HG03432 (cell line): Measurements from ENCODE around the gene KCNJ14.

Source experiments
- ATAC-seq: cut with Tn5 transposase; IDR thresholded peaks from one replicate; pipeline ENCODE4 v1.9.1; 2021; ENCODE audit warnings: mild to moderate bottlenecking, moderate library complexity; ENCODE audit not compliant: unreplicated experiment

KCNJ14 gene

DNA sequence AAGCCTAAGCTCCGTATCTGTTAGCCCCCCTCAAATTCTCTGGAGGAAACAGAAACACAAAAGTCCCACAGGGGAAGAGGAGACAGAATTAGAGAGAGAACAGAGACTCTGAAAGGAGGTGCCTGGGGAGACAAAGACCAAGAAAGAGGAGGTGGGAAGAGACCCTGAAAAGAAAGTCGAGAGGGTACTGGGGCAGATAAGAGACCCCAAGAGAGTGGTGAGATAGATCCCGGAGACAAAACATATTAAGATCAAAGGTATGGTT, 10.5 kb upstream of the KCNJ14 start:
- no peak for ATAC-seq

DNA sequence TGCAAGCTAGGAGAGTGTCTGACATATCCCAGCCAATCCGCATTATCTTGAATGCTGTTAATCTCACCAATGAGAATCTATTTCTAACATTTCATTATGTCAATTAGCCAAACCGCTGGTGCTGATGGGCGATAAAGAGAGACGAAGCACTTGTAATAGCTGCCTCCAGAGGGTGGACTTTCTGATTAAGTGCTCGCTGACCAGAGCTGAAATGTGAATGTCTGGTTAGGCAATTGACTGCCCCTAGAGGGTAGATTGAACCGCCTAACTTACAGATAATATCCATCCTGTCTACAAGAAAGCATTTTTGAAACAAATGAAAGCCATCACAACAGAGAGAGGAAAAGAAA, 10.1 kb upstream of the KCNJ14 start:
- ATAC-seq = peak; percentile 19

DNA sequence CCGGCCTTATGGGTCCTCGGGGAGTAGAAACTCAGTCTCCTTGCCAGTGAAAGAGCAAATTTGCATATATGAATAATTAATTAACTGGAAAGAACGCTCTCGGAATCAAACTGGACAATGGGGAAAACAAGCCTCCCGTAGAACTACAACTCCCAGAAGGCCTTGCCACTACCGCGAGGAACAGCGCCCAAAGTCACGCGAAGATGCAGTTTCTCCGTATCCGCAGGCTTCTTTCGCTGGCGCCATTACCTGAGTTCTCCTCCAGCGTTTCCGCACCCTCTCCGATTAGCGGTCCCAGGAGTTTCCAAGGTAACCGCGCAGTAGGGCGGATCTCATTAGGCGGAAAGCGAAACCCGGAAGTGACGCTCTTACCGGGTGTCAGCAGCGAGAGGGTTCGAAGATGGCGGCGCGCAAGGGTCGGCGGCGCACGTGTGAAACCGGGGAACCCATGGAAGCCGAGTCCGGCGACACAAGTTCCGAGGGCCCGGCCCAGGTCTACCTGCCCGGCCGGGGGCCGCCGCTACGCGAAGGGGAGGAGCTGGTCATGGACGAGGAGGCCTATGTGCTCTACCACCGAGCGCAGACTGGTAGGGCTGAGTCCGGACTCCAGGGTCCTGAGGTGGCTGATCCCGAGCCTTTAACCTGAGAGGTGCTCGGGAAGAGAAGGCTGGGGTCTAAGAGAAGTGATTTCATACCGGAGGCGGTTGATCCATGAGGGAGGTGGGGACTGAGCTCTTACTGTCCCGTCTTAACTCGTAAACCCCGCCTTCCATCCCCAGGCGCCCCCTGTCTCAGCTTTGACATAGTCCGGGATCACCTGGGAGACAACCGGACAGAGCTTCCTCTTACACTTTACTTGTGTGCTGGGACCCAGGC, 9.5 kb upstream of the KCNJ14 start, which contains the start of gene GRWD1:
Gene GRWD1, plus strand, starts transcription at position 378 of the 876 bp plus-strand sequence. Its CDS starts 23 bp downstream, at position 401.
- peak; percentile 78 for ATAC-seq

DNA sequence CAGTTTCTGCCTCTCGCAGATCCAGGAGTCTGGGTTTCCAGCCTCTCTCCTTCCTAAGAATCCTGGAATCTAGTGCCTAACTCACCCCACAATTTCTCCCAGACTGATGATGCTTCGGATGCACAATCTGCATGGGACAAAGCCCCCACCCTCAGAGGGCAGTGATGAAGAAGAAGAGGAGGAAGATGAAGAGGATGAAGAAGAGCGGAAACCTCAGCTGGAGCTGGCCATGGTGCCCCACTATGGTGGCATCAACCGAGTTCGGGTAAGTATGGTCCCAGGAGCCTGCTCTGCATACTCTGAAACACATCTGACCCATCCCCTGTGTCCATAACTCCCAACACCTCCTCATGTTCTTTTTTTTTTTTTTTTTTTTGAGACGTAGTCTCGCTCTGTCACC, 8.8 kb upstream of the KCNJ14 start:
- ATAC-seq = no peak

DNA sequence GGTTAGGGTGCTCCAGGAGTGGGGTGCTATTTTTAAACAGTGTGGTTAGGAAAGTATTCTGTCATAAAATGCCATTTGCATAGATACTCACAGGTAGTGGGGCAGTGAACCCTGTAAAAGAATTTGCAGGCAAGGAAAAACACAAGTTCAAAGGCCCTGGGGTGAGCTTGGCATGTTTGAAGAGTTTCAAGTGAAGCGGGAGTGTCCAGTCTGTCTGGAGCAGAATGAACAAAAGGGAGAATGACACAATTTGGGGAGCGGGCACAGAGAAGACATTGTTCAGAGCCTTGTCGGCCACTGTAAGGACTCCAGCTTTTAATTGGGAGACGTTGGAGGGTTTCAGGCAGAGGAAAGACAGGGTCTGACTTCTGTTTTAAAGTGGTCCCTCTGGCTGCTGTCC, 6.8 kb upstream of the KCNJ14 start:
- no peak for ATAC-seq

DNA sequence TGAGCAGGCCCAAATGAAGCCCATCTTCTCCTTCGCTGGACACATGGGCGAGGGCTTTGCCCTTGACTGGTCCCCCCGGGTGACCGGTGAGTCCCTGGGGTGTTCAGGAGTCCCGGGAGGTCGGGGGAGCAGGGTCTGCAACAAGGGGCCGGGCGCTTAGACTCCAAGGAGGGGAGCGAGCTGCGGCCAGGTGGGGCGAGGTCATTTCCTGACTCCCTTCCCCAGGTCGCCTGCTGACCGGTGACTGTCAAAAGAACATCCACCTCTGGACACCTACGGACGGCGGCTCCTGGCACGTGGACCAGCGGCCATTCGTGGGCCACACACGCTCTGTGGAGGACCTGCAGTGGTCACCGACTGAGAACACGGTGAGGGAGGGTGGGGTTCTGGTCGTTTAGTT, 4.9 kb upstream of the KCNJ14 start:
- no peak for ATAC-seq

DNA sequence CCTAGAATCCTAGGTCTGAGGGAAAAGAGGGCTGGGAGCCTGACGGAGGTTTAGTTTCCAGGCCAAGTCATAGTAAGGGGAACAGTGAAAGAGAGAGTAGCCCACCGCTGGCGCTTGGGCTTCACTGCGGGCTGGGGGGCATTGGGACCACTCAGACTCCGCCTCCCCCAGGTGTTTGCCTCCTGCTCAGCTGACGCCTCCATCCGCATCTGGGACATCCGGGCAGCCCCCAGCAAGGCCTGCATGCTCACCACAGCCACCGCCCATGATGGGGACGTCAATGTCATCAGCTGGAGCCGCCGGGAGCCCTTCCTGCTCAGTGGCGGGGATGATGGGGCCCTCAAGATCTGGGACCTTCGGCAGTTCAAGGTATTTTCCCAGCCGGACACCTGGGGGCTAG, 4.5 kb upstream of the KCNJ14 start:
- no peak for ATAC-seq

DNA sequence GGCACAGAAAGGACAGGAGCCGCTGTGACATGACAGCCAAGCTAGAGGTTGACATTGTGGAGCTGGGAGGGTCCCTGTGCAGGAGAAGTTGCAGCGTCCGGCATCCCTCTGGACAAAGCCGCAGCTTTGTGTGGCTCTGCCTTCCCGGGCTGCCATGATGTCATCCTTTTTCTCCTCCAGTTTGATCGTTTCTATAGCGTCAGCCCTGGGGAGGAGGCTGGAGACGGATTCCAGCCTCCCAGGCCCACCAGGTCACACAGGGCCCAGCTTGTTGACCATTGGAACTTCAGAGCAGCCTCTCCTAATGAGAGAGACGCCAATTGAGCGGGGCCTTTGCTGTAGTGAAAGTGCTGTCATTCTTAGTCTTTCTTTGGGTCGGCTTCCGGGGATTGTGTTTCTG, 3.8 kb upstream of the KCNJ14 start:
- no peak for ATAC-seq

DNA sequence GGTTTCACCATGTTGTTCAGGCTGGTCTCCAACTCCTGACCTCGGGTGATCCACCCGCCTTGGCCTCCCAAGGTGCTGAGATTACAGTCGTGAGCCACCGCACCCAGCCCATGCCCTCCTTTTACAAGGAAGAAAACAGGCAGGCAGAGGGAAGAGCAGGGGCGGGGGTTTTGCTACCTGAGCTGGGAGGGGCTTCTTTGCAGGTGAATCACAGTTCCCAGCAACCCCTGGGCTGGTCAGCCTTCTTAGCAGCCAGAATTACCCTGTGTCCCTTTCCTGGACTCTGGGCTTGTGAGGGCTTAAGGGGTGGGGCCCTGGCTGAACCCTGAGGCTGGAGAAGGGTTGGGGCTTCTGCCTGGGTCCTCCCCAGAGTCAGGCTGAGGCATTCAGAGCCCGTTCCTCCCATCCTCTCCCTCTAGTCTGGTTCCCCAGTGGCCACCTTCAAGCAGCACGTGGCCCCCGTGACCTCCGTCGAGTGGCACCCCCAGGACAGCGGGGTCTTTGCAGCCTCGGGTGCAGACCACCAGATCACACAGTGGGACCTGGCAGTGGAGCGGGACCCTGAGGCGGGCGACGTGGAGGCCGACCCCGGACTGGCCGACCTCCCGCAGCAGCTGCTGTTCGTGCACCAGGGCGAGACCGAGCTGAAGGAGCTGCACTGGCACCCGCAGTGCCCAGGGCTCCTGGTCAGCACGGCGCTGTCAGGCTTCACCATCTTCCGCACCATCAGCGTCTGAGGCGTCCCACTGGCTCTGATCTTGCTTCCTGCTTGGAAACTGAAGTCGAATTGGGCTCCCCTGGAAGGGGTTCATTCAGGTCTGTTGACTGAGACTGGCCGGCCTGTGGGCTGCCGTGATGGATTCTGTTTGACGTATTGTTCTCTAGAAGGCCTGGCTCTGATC, 2.8 kb upstream of the KCNJ14 start:
- no peak for ATAC-seq

DNA sequence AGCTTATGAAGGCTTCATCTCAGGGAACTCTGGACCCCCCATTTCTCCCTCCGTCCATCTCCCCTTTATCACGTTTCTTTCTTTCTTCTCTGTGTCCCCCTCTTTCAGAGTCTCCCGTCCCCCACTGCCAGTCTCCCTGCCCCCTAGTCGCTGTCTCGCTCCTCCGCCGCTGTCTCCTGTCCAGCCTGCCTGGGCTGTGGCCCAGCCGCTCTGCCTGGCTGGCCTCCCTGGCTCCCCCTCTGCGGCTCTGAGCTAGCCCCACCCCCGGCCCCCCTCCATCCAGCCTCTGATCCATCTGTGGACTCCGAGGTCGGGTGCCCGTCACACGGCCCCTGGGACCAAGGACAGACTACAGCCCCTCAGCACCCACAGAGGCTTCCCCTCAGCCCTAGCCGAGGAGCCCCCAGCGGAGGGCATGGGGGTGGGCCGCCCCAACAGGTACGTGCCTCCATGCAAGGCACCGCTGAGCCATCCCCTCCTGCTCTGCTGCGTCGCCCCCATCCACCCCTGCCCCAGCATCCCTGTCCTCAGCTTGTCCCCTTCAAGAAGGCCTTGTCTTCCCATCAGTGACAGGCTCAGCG, 1.1 kb upstream of the KCNJ14 start:
- ATAC-seq = no peak

DNA sequence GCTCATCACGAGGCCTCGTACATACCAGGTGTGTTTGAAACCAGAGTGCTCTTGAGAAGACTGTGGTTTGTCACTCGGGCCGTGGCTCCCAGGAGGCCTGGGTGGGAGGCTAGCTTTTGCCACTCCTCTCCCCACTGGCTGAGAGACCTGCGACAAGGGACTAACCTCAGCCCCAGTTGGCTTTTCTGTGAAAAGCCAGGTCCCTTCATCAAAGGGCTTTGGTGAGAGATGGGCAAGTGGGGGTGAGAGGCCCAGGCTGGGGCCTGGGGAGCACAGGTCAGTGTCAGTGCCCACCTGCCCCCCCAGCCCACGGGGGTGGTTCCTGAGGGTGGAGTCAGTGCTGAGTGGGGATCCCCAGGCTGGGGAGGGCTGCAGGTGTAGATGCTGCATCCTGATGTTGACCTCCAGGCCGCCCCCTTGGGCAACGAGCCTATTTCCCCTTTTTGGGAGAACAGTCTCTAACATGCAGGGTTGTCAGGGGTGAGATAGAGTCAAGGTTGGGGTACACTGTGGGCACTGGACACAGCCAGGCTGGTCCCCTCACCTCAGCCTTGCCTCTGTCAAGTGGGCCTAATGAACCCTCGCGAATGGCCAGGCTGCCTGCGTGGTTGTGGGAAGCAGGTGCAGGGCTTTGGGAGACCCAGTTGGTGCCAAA, 661 bp downstream of the KCNJ14 start:
- ATAC-seq = no peak

DNA sequence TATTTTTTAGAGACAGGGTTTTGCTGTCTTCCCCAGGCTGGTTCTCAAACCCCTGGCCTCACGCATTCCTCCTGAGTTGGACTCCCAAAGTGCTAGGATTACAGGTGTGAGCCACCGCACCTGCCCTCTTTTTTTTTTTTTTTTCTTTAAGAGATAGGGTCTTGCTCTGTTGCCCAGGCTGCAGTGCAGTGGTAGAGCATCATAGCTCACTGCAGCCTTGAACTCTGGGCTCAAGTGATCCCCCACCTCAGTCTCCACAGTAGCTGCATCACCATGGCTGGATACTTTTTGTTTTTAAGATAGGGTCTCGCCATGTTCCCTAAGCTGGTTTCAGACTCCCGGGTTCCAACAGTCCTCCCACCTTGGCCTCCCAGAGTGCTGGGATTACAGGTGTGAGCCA, 1.5 kb downstream of the KCNJ14 start:
- no peak for ATAC-seq

DNA sequence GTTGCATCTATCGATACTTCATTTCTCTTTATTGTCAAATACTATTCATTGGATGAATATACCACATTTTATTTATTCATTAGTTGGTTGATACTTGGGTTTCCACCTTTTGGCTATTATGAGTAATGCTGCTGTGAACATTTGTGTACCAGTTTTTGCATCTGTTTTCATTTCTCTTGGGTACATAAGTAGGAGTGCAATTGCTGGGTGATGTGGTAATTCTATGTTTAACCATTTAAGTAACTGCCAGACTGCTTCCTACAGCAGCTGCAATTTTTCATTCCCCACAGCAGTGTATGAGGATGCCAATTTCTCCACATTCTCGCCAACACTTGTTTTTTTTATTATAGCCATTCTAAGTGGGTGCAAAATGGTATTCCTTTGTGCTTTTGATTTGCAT, 2.6 kb downstream of the KCNJ14 start:
- ATAC-seq = no peak

DNA sequence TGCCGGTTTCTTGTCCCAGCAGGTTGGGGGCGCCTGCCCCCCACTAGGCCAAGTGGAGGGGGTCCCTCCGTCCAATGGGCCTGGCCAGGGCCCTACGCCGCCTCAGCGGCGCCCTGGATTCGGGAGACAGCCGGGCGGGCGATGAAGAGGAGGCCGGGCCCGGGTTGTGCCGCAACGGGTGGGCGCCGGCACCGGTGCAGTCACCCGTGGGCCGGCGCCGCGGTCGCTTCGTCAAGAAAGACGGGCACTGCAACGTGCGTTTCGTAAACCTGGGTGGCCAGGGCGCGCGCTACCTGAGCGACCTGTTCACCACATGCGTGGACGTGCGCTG, 6.2 kb downstream of the KCNJ14 start:
- no peak for ATAC-seq

DNA sequence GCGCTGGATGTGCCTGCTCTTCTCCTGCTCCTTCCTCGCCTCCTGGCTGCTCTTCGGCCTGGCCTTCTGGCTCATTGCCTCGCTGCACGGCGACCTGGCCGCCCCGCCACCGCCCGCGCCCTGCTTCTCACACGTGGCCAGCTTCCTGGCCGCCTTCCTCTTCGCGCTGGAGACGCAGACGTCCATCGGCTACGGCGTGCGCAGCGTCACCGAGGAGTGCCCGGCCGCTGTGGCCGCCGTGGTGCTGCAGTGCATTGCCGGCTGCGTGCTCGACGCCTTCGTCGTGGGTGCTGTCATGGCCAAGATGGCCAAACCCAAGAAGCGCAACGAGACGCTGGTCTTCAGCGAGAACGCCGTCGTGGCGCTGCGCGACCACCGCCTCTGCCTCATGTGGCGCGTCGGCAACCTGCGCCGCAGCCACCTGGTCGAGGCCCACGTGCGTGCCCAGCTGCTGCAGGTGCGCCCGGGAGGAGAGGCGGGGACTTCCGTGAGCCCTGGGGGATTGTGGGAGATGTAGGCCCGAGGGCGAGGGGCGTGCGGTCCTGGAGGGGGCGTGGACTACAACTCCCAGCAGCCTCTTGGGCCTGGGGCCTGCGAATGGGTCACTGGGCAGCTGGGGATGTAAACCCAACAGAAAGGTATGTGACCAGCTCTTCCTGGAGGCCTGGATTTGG, 6.7 kb downstream of the KCNJ14 start:
- ATAC-seq = no peak

DNA sequence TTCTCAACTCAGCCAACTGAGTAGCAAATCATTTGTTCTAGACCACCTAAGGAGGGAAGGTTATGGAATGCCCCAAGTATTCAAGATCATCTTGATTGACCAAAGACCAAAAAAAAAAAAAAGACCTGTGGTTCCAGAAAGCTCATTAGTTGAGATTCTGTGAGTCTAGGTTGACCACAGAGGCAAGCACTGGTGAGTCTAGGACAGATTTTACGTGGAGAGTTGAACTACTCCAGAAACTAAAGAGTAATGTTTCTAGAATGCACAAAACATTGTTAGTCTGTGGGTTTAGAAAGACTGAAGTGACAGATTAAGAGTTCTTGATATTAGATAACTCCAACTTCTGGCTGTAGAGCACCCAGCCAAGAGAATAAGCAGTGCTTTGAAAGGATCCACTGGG, 9.8 kb downstream of the KCNJ14 start:
- no peak for ATAC-seq

DNA sequence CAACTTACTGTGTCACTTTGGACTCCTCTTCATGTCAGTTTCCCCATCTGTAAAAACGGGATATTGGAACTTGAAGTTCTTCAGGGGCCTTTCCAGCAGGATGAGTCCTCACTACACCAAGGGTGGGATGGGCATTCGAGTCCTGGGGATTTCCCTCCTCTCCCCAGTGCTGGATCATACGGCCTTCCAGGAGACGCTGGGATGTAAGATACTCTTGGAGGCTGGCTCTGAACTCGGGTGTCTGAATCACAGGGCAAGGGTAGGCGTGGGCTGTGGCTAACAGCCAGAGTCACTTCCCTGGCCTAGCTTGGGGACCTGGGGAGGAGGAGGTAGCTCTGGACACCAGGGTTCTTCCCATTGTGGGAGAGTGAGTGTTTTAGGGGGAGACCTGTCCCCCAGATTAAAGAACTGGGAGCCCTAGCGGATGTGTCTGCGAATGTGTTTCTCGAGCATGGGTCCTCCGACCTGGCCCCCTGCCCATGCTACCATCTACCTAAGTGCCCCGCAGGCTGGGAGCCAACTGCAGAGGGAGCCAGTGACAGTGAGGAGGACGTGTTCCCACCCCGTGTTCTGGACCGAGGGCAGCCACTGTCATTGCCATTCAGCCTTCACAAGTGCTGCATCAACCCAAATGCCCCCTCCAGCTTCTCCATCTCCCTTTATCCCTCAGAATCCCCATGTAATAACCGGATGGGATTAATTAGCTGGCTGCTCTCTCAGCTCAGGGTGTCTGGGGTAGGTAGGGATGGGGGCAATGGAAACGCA, 11.4 kb downstream of the KCNJ14 start:
- no peak for ATAC-seq

DNA sequence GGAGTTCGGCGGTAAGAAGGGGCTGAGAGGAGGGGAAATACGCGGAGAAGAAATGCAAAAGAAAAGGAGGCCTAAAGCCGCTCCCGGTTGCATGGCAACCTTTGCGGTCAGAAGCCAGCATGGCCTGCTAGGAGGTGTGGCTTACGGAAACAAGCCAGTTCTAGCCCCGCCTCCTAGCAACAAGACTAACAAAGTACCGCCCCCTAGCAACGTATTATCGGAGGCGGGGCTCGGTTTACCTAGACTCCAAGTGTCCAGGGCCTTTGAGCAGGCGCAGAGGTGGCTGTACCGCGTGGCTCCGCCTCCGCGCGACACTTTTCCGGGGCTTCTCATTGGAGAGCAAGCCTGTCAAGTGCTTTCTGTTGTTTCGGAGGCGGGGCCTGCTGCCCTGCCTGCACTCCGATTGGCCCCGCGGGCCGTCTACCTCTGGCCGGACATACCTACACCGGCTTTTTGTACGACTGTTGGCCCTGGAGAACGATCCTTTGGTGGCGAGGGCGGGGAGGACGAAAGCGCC, 13.5 kb downstream of the KCNJ14 start:
- ATAC-seq = peak; percentile 90

DNA sequence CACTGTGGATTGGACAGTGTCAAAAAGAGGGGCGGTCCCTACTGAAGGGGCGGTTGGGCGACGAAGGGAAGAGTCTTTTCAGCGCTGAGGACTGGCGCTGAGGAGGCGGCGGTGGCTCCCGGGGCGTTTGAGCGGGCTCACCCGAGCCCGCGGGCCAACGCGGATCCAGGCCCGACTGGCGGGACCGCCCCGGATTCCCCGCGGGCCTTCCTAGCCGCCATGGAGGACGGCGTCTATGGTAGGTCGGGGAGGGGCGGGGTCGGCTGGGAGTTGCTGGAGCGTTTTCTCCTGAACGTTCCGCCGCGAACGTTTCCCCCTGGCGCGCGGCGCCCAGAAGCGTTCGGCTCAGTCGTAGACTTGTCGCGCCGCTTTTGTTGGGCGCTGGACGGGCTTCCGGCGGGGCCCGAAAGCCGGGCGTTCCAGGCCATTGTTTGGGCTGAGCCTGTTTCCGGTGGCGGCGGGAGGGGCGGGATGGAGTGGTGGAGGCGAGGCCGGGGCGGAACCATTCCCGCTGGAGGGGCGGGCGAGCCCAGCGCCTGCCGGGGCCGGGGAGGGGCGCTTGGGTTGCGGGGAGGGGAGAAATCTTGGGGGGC, 14.0 kb downstream of the KCNJ14 start, which contains the start of gene CYTH2:
Gene CYTH2, plus strand, starts transcription at position 81 of the 593 bp plus-strand sequence. Its CDS starts 139 bp downstream, at position 220.
- peak; percentile 29 for ATAC-seq
